GM18861 (cell line): ENCODE data around the gene ZNF101.
A peak's percentile ranks its signal among the peaks of the same experiment; 100 is the strongest.

Experiments used
- ATAC-seq: cut with Tn5 transposase; IDR thresholded peaks from one replicate; pipeline ENCODE4 v1.9.1; 2021; ENCODE audit not compliant: unreplicated experiment

The ZNF101 gene

DNA sequence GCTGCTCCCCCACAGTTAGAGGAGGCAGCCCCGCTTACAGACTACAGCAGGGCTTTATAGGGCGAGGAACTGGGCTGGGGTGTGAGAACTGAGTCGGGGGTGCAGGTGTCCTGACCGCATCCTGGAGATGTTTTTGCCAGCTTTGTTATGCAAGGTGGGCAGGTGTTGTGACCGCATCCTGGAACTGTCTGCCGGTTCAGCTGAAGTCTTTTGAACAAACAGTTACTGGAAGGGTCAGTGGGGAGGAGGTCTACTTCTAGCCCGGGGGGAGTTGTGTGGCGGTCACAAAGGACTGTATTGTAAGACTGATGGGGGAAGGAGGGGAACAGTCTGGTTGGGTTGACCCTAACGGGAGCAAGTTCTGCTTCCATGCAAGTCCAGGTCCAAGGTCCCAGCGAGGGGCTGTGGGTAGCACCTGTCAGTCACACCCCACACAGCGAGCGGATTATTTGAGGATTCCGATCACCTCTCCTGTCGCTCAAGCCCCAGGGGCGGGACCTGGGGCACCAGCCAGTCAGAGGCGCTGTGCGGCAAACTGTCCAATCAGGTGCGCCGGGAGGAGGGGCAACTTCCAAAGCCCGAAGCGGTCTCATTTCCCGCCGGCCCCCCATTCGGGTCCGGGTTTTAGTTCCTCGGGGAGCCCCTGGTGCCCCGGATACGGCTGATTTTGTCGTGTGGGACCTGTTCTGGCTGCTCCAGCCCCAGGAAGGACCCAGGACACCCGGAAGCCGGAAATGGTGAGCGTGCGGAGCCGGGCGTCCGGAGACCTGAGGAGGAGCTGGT, at the start of gene ZNF101:
Gene ZNF101 (plus strand): TSS at position 610 of the 783 bp plus-strand sequence. CDS start 125 bp downstream, at position 735.
- ATAC-seq = peak; percentile 52

GRCh38 chr19:19619181-19619848, 49.3 kb upstream of the ZNF101 start:
- no peak for ATAC-seq

- no peak for ATAC-seq
Observed at GRCh38 chr19:19619849-19620210, 48.8 kb upstream of the ZNF101 start.

- no peak for ATAC-seq
Observed at GRCh38 chr19:19623383-19623782, 45.3 kb upstream of the ZNF101 start.

GRCh38 chr19:19624032-19624570, 44.5 kb upstream of the ZNF101 start:
- ATAC-seq = no peak

GRCh38 chr19:19626516-19627472, 41.8 kb upstream of the ZNF101 start:
- no peak for ATAC-seq

DNA sequence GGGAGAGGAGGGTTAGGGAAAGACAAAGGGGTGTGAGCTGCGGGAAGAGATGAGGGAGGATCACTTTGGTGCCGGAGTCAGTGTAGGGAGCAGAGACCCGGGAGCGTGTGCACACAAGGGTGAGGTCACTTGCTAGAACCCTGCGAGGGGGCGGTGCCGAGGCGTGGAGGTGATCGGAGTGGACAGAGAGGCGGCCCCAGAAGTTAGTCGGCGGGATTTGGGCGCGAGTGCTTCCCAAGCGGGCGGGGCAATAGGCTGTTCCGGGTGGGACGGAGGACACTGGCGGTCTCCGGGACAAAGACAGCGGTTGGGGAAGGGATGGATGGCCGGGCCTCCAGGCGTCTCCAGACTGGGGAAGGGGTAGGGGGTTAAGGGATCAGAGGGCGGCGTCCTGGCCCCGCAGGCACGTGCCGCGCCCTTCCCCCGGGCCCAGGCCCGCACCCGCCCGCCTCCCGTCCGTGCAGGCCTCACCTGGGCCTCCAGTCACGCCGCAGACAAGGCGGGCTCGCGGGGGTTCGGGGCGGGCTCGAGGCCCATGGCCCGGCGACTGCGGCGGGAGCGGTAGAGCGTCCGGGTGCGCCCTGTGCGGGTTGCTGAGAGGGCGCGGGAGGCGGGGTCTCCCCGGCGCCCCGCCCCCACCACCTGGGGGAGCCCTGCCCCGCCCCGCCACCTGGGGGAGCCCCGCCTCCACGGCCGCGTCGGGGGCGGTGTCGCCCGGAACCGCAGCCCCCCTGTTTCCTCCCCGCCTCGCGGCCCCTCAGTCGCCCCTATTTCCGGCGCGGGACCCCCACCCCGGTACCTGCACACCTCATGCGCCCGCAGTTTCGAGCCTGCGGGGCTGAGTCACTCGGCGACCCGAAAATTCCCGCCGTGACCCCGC, 40.8 kb upstream of the ZNF101 start, which contains the start of gene LPAR2:
Gene LPAR2 (minus strand): TSS at position 600 of the 880 bp plus-strand sequence. CDS start 945 bp downstream, outside the sequence.
- no peak for ATAC-seq

- no peak for ATAC-seq
Observed at GRCh38 chr19:19628501-19629134, 40.0 kb upstream of the ZNF101 start.

- ATAC-seq = no peak
Observed at GRCh38 chr19:19630062-19630414, 38.6 kb upstream of the ZNF101 start.

- no peak for ATAC-seq
Observed at GRCh38 chr19:19630426-19630825, 38.2 kb upstream of the ZNF101 start.

- no peak for ATAC-seq
Observed at GRCh38 chr19:19631346-19631745, 37.3 kb upstream of the ZNF101 start.

- ATAC-seq = no peak
Observed at GRCh38 chr19:19632661-19633060, 36.0 kb upstream of the ZNF101 start.

- ATAC-seq = no peak
Observed at GRCh38 chr19:19633711-19634515, 34.7 kb upstream of the ZNF101 start.

GRCh38 chr19:19634516-19635312, 33.9 kb upstream of the ZNF101 start:
- no peak for ATAC-seq

- ATAC-seq = no peak
Observed at GRCh38 chr19:19635313-19635702, 33.3 kb upstream of the ZNF101 start.

GRCh38 chr19:19636573-19637185, 32.0 kb upstream of the ZNF101 start:
- no peak for ATAC-seq

- ATAC-seq = no peak
Observed at GRCh38 chr19:19637186-19637522, 31.5 kb upstream of the ZNF101 start.
